Stimulated activated CD8-positive, alpha-beta memory T cell treated with anti-CD3 and anti-CD28 coated beads, Interleukin-7, amount 100 ng/mL, for 1 hour (primary cell): Measurements from ENCODE around the gene KCNJ3.

ENCODE experiments used
- DNase-seq, 2 donors: peaks; one replicate each; pipeline ENCODE4 v3.0.0-alpha.2; 2020; ENCODE audit warnings: low read depth in 2 of 2

KCNJ3 gene

GRCh38 chr2:154707994-154708575 lies 9.6 kb downstream of the KCNJ3 start:
- DNase-seq: no peak

- DNase-seq: no peak
Measured at GRCh38 chr2:154709215-154709614, 10.7 kb downstream of the KCNJ3 start.

DNA sequence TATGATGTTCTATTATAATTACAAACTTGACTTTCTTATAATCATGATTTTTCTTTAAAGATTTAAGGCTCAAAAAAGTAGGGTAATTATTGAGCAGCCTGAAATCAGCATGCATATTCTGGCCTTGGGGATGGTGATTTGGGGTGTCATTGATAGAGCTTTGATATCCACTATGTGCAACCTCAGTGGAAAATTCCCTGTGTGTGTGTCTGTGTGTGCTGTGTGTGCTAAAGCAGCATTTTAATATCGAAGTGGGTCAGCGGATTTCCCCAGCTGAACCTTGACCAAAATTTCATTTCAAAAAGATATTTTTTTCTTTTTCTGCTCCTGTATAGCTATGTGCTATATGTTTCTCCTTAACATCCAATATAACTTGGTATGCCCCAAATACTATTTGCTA lies 11.6 kb downstream of the KCNJ3 start:
- no peak for DNase-seq

GRCh38 chr2:154710685-154711084 lies 12.2 kb downstream of the KCNJ3 start:
- DNase-seq: no peak

DNA sequence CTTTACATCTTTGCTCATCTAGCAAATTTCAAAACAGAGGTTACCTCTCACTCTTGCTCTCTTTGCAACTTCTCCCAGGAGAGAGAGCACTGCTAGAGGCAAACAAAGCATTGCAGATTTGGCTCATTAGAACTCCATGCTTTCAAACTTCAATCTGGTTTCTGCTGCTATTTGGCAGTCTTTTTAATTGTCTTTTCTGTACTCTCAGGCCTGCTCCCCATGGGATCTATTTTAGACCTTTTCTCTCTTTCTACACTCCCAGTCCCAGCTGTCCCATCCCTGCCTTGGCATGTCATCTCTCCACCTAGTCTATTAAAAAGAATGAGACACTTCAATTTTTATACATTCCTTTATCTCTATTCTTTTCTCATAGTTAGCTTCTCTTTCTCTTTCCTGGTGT lies 15.2 kb downstream of the KCNJ3 start:
- DNase-seq: no peak

GRCh38 chr2:154720651-154721050 lies 22.2 kb downstream of the KCNJ3 start:
- DNase-seq: no peak

- DNase-seq: no peak
Measured at GRCh38 chr2:154724194-154724797, 25.8 kb downstream of the KCNJ3 start.

- no peak for DNase-seq
Measured at GRCh38 chr2:154740361-154740760, 41.9 kb downstream of the KCNJ3 start.

DNA sequence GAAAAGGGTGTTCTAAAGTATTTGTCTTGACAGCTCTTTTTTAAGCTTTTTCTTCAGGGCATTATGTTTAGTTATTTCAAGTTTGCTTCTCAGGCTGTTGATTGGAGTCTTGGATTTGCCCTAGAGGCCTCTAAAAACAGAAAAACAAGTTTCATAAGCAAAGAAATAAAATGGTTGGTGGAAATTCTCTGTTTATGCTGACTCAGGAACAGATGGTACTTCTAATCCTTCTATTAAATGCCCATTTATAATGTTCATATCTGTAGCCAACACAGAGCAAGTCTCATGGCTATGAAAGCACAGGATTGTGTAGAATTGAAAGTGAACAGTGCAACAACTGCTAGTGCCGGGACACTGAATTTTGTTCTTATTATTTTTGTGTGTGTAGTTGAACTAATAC lies 60.4 kb downstream of the KCNJ3 start:
- no peak for DNase-seq

GRCh38 chr2:154762638-154763037 lies 64.1 kb downstream of the KCNJ3 start:
- DNase-seq: no peak

- no peak for DNase-seq
Measured at GRCh38 chr2:154771664-154772284, 73.3 kb downstream of the KCNJ3 start.

DNA sequence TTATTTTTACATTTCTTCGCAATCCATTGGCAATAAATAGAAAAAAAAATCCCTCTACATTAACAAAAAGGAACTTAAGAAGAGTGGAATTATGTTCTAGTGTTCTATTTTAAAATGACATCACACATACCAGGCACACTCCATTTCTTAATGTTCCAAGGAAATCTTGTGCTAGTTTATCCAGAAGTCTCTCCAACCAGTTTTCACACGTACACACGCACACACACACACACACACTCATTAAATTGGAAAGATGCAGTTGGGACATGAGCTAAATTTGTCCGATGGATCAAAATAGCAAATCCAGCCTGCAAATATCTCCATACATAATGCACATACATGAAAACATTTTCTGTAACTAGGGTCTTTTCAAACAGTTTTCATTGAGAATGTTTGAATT lies 78.3 kb downstream of the KCNJ3 start:
- no peak for DNase-seq

GRCh38 chr2:154794406-154794805 lies 95.9 kb downstream of the KCNJ3 start:
- no peak for DNase-seq

DNA sequence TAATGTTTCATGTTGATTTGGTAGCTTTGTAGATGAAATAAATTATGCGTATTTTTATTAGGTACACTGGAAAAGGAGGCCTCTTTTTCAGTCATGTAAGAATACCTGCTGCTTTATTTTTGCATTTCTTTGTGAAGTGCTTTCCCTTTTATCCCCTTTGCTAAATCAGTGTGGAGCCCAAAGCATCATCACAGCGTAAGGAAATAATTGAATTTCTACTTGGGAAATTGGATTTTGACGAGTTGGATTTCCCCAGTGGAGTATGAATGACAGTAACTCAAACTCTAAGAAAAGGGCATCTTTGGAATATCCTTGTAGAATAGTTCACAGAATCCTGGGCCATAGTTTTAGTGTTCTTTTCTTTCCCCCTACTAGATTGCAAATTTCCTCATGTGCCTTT lies 97.2 kb downstream of the KCNJ3 start:
- no peak for DNase-seq

GRCh38 chr2:154804451-154804850 lies 106.0 kb downstream of the KCNJ3 start:
- no peak for DNase-seq

- DNase-seq: no peak
Measured at GRCh38 chr2:154813636-154814035, 115.1 kb downstream of the KCNJ3 start.

GRCh38 chr2:154814856-154815255 lies 116.4 kb downstream of the KCNJ3 start:
- no peak for DNase-seq

DNA sequence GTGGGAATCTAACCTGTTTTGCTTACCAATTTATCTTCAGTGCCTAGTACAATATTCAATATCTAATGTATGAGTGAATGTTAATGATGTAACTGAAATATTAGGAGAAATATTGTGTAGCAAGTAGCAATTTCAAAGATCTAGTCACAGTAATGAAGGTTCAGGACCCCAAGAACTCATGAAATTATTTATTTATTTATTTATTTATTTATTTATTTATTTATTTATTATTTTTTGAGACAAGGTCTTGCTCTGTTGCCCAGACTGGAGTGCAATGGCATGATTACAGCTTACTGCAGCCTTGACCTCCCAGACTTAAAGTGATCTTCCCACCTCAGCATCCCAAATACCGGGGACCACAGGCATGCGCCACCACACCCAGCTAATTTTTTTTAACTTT lies 126.9 kb downstream of the KCNJ3 start:
- DNase-seq: no peak

- DNase-seq: no peak
Measured at GRCh38 chr2:154826827-154827226, 128.3 kb downstream of the KCNJ3 start.

- no peak for DNase-seq
Measured at GRCh38 chr2:154827286-154827685, 128.8 kb downstream of the KCNJ3 start.

GRCh38 chr2:154832711-154833110 lies 134.2 kb downstream of the KCNJ3 start:
- no peak for DNase-seq

DNA sequence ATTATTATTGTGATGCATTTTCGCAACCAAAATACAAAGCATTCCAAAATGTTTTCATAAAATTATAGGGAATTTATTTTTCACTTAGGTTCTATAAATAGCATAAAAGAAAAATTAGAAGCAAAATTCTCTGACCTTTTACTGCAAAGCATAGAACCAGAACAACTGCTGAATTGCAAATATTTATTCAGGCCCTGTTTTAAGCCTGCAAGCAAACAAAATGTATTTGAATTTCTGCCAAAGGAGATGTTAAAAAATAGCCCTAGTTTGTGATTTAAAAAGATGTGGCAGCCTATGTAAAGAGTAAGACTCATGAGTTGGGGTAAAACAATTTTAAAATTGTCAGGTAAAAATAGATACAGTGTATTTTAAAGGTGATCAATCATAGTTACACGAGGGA lies 138.1 kb downstream of the KCNJ3 start:
- no peak for DNase-seq

GRCh38 chr2:154837035-154837434 lies 138.5 kb downstream of the KCNJ3 start:
- DNase-seq: no peak

DNA sequence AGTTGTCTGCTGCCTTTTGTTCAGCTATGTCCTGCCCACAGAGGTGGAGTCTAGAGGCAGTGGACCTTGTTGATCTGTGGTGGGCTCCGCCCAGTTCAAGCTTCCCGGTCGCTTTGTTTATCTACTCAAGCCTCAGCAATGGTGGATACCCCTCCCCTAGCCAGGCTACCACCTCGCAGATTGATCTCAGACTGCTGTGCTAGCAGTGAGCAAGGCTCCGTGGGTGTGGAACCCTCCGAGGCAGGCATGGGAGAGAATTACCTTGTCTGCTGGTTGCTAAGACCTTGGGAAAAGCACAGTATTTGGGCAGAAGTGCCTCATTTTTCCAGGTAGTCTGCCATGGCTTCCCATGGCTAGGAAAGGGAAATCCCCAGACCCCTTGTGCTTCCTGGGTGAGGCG lies 146.0 kb downstream of the KCNJ3 start:
- DNase-seq: no peak
